Mesenchymal stem cell (in vitro differentiated cells and primary cell): Measurements from ENCODE around the gene PPP1R9A.

Experiments used
- DNase-seq: peaks from one replicate; pipeline ENCODE4 v3.0.0-alpha.2; 2013
- H2AFZ ChIP-seq: one replicate; pipeline ENCODE4 v1.6.1; 2013; ENCODE audit warnings: low read depth, mild to moderate bottlenecking, control low read depth, inconsistent platforms, low read length, moderate library complexity
- H2AK5ac ChIP-seq: 2 replicates; pipeline ENCODE4 v1.6.1; 2013; ENCODE audit warnings: low read length, moderate library complexity, mild to moderate bottlenecking, inconsistent platforms; ENCODE audit not compliant: severe bottlenecking
- H2BK120ac ChIP-seq: one replicate; pipeline ENCODE4 v1.6.1; 2013; ENCODE audit warnings: low read depth, mild to moderate bottlenecking, inconsistent platforms, low read length, moderate library complexity
- H2BK12ac ChIP-seq, 2 experiments: one replicate each; pipeline ENCODE4 v1.6.1; 2013; ENCODE audit warnings: inconsistent platforms in 2 of 2, low read length in 2 of 2, mild to moderate bottlenecking in 2 of 2, moderate library complexity in 2 of 2, control low read depth in 1 of 2
- H2BK15ac ChIP-seq: one replicate; pipeline ENCODE4 v1.6.1; 2013; ENCODE audit warnings: mild to moderate bottlenecking, low read depth, inconsistent platforms; ENCODE audit not compliant: poor library complexity, severe bottlenecking
- H2BK5ac ChIP-seq: 2 replicates; pipeline ENCODE4 v1.6.1; 2013; ENCODE audit warnings: low read depth, mild to moderate bottlenecking, low read length, control low read depth, inconsistent platforms; ENCODE audit not compliant: poor library complexity, severe bottlenecking
- H3K14ac ChIP-seq, 2 experiments: one replicate each; pipeline ENCODE4 v1.6.1; 2013; ENCODE audit warnings: inconsistent platforms in 2 of 2, low read length in 2 of 2, control low read depth in 1 of 2, mild to moderate bottlenecking in 1 of 2, moderate library complexity in 1 of 2
- H3K18ac ChIP-seq, 2 experiments: one replicate each; pipeline ENCODE4 v1.6.1; 2013; ENCODE audit warnings: inconsistent platforms in 2 of 2, low read length in 2 of 2, control low read depth in 1 of 2, low read depth in 1 of 2, mild to moderate bottlenecking in 1 of 2
- H3K23ac ChIP-seq, 2 experiments: one replicate each; pipeline ENCODE4 v1.6.1; 2013; ENCODE audit warnings: inconsistent platforms in 2 of 2, low read length in 2 of 2, mild to moderate bottlenecking in 2 of 2, moderate library complexity in 2 of 2, control low read depth in 1 of 2
- H3K27ac ChIP-seq: 2 replicates; pipeline ENCODE4 v1.5.1; 2013; ENCODE audit warnings: mild to moderate bottlenecking, moderate library complexity, low read length, control low read depth, inconsistent platforms; ENCODE audit not compliant: poor library complexity, severe bottlenecking
- H3K27me3 ChIP-seq, 2 experiments: 2 replicates each; pipeline versions ENCODE4 v1.6.1 to v1.7.0; 2013; ENCODE audit warnings: low read length in 2 of 2, mild to moderate bottlenecking in 2 of 2, moderate library complexity in 2 of 2, control low read depth in 1 of 2, inconsistent platforms in 1 of 2; ENCODE audit not compliant: control insufficient read depth in 1 of 2, insufficient read depth in 1 of 2
- H3K36me3 ChIP-seq, 2 experiments: 2 replicates each; pipeline versions ENCODE4 v1.6.1 to v1.7.0; 2013; ENCODE audit warnings: low read length in 2 of 2, control low read depth in 1 of 2, inconsistent platforms in 1 of 2, low read depth in 1 of 2, mild to moderate bottlenecking in 1 of 2; ENCODE audit not compliant: insufficient read depth in 2 of 2, control insufficient read depth in 1 of 2
- H3K4ac ChIP-seq, 2 experiments: one replicate each; pipeline ENCODE4 v1.6.1; 2013; ENCODE audit warnings: inconsistent platforms in 2 of 2, low read length in 2 of 2, mild to moderate bottlenecking in 2 of 2, moderate library complexity in 2 of 2, control low read depth in 1 of 2, low read depth in 1 of 2
- H3K4me1 ChIP-seq: 2 replicates; pipeline ENCODE4 v1.6.1; 2013; ENCODE audit warnings: low read depth, low read length, control low read depth; ENCODE audit not compliant: control insufficient read depth, insufficient read depth
- H3K4me2 ChIP-seq: 2 replicates; pipeline ENCODE4 v1.6.1; 2013; ENCODE audit warnings: low read length, mild to moderate bottlenecking, inconsistent platforms; ENCODE audit not compliant: poor library complexity, severe bottlenecking
- H3K4me3 ChIP-seq, 2 experiments: 2 replicates each; pipeline versions ENCODE4 v1.5.1 to v1.7.0; 2013; ENCODE audit warnings: low read length in 2 of 2, mild to moderate bottlenecking in 2 of 2, control low read depth in 1 of 2, low read depth in 1 of 2; ENCODE audit not compliant: insufficient read depth in 1 of 2
- H3K79me1 ChIP-seq: replicated peaks from 2 replicates; pipeline ENCODE4 v1.6.1; 2013; ENCODE audit warnings: mild to moderate bottlenecking, control low read depth, low read length, inconsistent platforms; ENCODE audit not compliant: poor library complexity, severe bottlenecking
- H3K9ac ChIP-seq: 2 replicates; pipeline ENCODE4 v1.7.0; 2013; ENCODE audit warnings: mild to moderate bottlenecking, low read length, moderate library complexity
- H3K9me3 ChIP-seq: 2 replicates; pipeline ENCODE4 v1.7.0; 2013; ENCODE audit warnings: mild to moderate bottlenecking, low read length; ENCODE audit not compliant: control insufficient read depth
- H4K8ac ChIP-seq: one replicate; pipeline ENCODE4 v1.6.1; 2013; ENCODE audit warnings: inconsistent platforms, mild to moderate bottlenecking, low read length, moderate library complexity
- H4K91ac ChIP-seq: one replicate; pipeline ENCODE4 v1.6.1; 2013; ENCODE audit warnings: mild to moderate bottlenecking, low read length, inconsistent platforms
- WGBS: methylation state at CpG from one replicate; pipeline ENCODE4 v1.1.7; 2013; ENCODE audit warnings: mixed read lengths; 5-methylcytosine and 5-hydroxymethylcytosine counted together

PPP1R9A gene

DNA sequence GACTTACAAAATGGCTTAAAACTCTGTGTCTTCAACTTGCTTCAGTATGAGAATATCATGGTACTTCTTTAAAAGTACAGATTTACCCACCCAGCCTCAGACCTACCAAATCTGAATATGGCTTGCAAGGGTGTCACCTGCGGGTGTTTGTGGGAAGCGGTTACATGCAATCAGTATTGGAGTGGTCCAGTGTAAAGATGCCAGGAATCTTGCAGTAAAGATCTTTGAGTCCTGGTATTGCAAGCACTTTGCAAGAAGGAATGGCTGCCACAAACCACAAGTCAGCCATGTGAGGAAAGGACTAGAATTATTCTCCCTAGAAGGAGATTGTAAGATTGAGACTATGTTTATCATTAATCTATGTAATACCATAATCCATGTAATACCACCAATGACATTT, 301.9 kb downstream of the PPP1R9A start:
- Histone ChIP-seq H3K4ac (no peak overlapping the region), H4K91ac (no peak overlapping the region), H3K79me1 (peaks cover 5% of the 10 kb centered on the region), H3K36me3 (peaks cover 0 to 5% of the 10 kb centered on the region in 2 experiments), H3K9me3 (no peaks in the 10 kb centered on the region), H3K18ac (no peak overlapping the region), H3K4me3 (no peak overlapping the region), H3K14ac (no peak overlapping the region), H2BK15ac (no peak overlapping the region), H2AFZ (no peak overlapping the region), H2BK12ac (no peak overlapping the region), H3K27ac (no peak overlapping the region), H3K4me2 (no peak overlapping the region), H3K4me1 (peaks cover 7% of the 10 kb centered on the region), H2BK120ac (no peak overlapping the region), H2AK5ac (no peak overlapping the region), H2BK5ac (no peak overlapping the region), H3K9ac (no peak overlapping the region), H3K27me3 (no peaks in the 10 kb centered on the region), H4K8ac (no peak overlapping the region), H3K23ac (no peak overlapping the region)
- 86% methylated on average over 2 of the region's 2 CpGs for WGBS
- DNase-seq = no peak

DNA sequence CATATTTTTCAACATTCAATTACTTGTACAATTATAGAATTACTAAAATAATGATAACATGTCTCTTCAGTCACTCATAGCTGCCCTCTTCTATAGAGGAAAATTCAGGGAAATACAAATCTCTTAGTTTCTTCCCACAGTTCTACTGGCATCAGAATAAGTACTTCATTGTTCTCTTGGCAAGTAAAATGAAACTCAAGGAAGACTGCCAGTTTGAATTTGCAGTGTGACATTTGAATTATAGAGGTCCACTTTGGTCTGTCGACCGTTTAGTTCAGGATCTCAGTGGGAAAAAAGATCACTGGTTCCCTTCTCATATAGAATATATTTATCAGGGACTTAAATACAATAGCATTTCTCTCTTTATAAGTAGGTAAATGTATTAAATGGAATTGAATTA, 302.4 kb downstream of the PPP1R9A start:
- WGBS = 100% methylated on average over 2 of the region's 2 CpGs

DNA sequence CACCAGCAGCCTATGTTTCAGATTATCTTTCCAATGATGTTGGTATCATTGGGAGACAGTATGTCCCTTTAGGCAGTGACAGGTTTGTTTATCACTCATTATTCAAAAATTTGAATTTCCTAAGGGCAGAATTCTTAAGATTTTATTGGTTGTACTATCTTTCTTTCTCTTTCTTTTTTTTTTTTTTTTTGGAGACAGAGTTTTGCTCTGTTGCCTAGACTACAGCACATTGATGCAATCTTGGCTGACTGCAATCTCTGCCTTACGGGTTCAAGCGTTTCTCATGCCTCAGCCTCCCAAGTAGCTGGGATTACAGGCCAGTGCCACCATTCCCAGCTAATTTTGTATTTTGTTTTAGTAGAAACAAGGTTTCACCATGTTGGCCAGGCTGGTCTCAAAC, 305.8 kb downstream of the PPP1R9A start:
- Histone ChIP-seq H3K4me3 (peak overlapping the region in 1 of 2 experiments; percentile 51), H3K4me1 (peaks cover 2% of the 10 kb centered on the region)
- DNase-seq = no peak

More for the DNA sequence above, 302.4 kb downstream of the PPP1R9A start:
- Histone ChIP-seq H3K27ac (no peak overlapping the region), H3K9ac (no peak overlapping the region), H2AFZ (no peak overlapping the region), H4K91ac (no peak overlapping the region), H3K4me3 (no peak overlapping the region), H2BK12ac (no peak overlapping the region), H2BK5ac (no peak overlapping the region), H2BK15ac (no peak overlapping the region), H2BK120ac (no peak overlapping the region), H3K4ac (no peak overlapping the region), H3K79me1 (peaks cover under 1% of the 10 kb centered on the region), H3K27me3 (no peaks in the 10 kb centered on the region), H3K9me3 (no peaks in the 10 kb centered on the region), H3K18ac (no peak overlapping the region), H3K4me2 (no peak overlapping the region), H2AK5ac (no peak overlapping the region), H3K4me1 (peaks cover 3% of the 10 kb centered on the region), H3K36me3 (peaks cover 0 to under 1% of the 10 kb centered on the region in 2 experiments), H3K14ac (no peak overlapping the region), H3K23ac (no peak overlapping the region), H4K8ac (no peak overlapping the region)
- no peak for DNase-seq

DNA sequence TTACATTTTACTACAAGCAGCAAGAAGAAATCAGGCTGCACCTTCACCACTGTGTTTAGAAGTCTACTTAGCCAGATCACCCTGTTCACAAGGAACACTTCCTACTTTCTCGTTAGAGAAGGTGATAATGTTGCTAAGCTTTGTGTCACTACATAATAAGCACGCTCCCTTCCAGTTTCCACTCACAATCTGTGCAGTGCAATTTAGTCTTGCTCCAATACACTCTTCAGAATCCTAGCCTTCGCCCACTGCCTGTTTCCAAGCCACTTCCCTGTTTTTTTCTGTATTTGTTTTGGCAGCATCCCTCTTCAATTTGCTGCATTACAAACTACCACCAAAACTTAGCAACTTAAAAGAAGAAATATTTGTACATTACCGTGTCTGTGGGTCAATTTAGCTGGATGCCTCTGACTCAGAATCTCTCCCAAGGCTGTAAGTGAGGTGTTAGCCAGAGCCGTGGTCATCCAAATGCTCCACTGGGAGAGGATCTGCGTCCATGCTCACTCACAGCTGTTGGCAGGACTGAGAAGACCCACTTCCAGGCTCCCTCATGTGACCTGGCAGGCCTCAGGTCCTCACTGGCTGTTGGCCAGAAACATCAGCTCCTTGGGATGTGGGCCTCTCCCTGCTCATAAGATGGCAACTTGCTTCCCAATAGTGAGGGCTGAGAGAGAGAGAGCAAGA, 306.6 kb downstream of the PPP1R9A start:
- Histone ChIP-seq H3K4me3 (peak overlapping the region in 1 of 2 experiments; percentile 51), H3K36me3 (no peaks in the 10 kb centered on the region), H2BK120ac (no peak overlapping the region), H3K4ac (no peak overlapping the region), H3K18ac (no peak overlapping the region), H2BK12ac (no peak overlapping the region), H3K9ac (peak overlapping the region; percentile 83), H3K79me1 (no peaks in the 10 kb centered on the region), H2AK5ac (no peak overlapping the region), H3K9me3 (no peaks in the 10 kb centered on the region), H4K8ac (no peak overlapping the region), H2AFZ (no peak overlapping the region), H2BK5ac (no peak overlapping the region), H3K14ac (no peak overlapping the region), H3K27ac (no peak overlapping the region), H3K23ac (no peak overlapping the region), H2BK15ac (no peak overlapping the region), H3K4me2 (no peak overlapping the region), H3K27me3 (no peaks in the 10 kb centered on the region), H4K91ac (no peak overlapping the region), H3K4me1 (peaks cover 2% of the 10 kb centered on the region)
- 79% methylated on average over 6 of the region's 6 CpGs for WGBS
- DNase-seq = no peak

More for the DNA sequence above, 305.8 kb downstream of the PPP1R9A start:
- H3K36me3 ChIP-seq = no peaks in the 10 kb centered on the region
- H3K18ac ChIP-seq = no peak overlapping the region
- no peak overlapping the region for H3K14ac ChIP-seq
- no peak overlapping the region for H3K23ac ChIP-seq
- no peak overlapping the region for H2BK12ac ChIP-seq
- H3K4ac ChIP-seq = no peak overlapping the region
- no peak overlapping the region for H4K91ac ChIP-seq
- H2BK120ac ChIP-seq = no peak overlapping the region
- no peak overlapping the region for H3K27ac ChIP-seq
- 100% methylated on average over 2 of the region's 2 CpGs for WGBS
- no peak overlapping the region for H3K4me2 ChIP-seq
- no peak overlapping the region for H2BK15ac ChIP-seq
- H4K8ac ChIP-seq = no peak overlapping the region
- H3K9me3 ChIP-seq = no peaks in the 10 kb centered on the region
- no peak overlapping the region for H2AK5ac ChIP-seq
- H3K79me1 ChIP-seq = no peaks in the 10 kb centered on the region
- no peak overlapping the region for H2BK5ac ChIP-seq
- H3K9ac ChIP-seq = peak overlapping the region; percentile 83
- no peak overlapping the region for H2AFZ ChIP-seq
- H3K27me3 ChIP-seq = no peaks in the 10 kb centered on the region
